ENCODE data around the gene GART. TPM values are rescaled to one million over a fixed set of nuclear protein-coding genes. Genes with fewer than 3 reads are reported as not detected.

Gene GART
- total RNA-seq, 1 experiment from 2014 or later = 162 TPM

- Histone ChIP-seq H3K27me3 (ENCODE audit: insufficient read depth, low read length) (no peaks in the 10 kb centered on the region), H2AK5ac (ENCODE audit: insufficient read length, low read length) (no peak overlapping the region), H2BK20ac (ENCODE audit: low read depth, low read length, poor library complexity, severe bottlenecking) (no peak overlapping the region), H3K23ac (ENCODE audit: insufficient read length, low read depth, low read length) (no peak overlapping the region), H3K18ac (ENCODE audit: insufficient read length, low read depth, low read length) (no peak overlapping the region), H4K91ac (ENCODE audit: insufficient read length, low read depth, low read length) (no peak overlapping the region), H2BK15ac (ENCODE audit: low read depth, low read length) (no peak overlapping the region), H3K56ac (ENCODE audit: insufficient read length, low read depth, low read length) (no peak overlapping the region), H2AFZ (ENCODE audit: low read length) (no peak overlapping the region), H3K23me2 (ENCODE audit: insufficient read length, low read depth, low read length, poor library complexity, severe bottlenecking) (peaks cover 7% of the 10 kb centered on the region), H4K5ac (ENCODE audit: insufficient read length, low read depth, low read length) (no peak overlapping the region), H3K27ac (ENCODE audit: insufficient read length, low read depth, low read length) (no peak overlapping the region), H2BK12ac (ENCODE audit: insufficient read length, low read depth, low read length) (no peak overlapping the region), H3K79me1 (ENCODE audit: insufficient read depth, low read depth, low read length, poor library complexity, severe bottlenecking) (no peaks in the 10 kb centered on the region), H2BK5ac (ENCODE audit: insufficient read length, low read length) (no peak overlapping the region), H2BK120ac (ENCODE audit: low read depth, low read length, poor library complexity, severe bottlenecking) (no peak overlapping the region), H4K8ac (replicated peaks; ENCODE audit: insufficient read length, low read depth, low read length) (no peak overlapping the region), H3K4me1 (ENCODE audit: insufficient read depth, low read length) (0 out of 2 replicates have a peak, but pooled peaks cover 2% of the 10 kb centered on the region), H3K79me2 (ENCODE audit: insufficient read depth, low read length) (no peaks in the 10 kb centered on the region), H3K9me3 (ENCODE audit: control insufficient read depth, low read depth, low read length) (no peaks in the 10 kb centered on the region), H3T11ph (ENCODE audit: low read length) (no peak overlapping the region), H3K4me2 (ENCODE audit: insufficient read depth, insufficient read length, low read length) (no peak overlapping the region), H3K14ac (ENCODE audit: insufficient read depth, low read length) (no peak overlapping the region), H4K20me1 (ENCODE audit: control insufficient read depth, insufficient read depth, insufficient read length) (no peaks in the 10 kb centered on the region), H3K4ac (ENCODE audit: low read depth, low read length) (no peak overlapping the region), H3K9ac (ENCODE audit: extremely low read depth, insufficient read length, low read length) (no peak overlapping the region)
- WGBS (ENCODE audit: extremely low coverage, insufficient read length, low lambda C conversion rate) = no CpG with 5 or more reads among the region's 4 CpGs
- Mint-ChIP-seq H3K4me3 (no peak overlapping the region), H3K27me3 (ENCODE audit: low read depth) (no peaks in the 10 kb centered on the region), H3K4me1 (peaks cover 9 to 10% of the 10 kb centered on the region in 2 experiments), H3K27ac (no peak overlapping the region), H3K9me3 (no peaks in the 10 kb centered on the region; a peak in 1 of 5 replicates), H3K36me3 (ENCODE audit: insufficient read depth in 1 of 3, low read depth in 3 of 3) (peaks cover 0 to 13% (median 11%) of the 10 kb centered on the region in 3 experiments; a peak in 5 of 7 replicates)
- DNase-seq = no peak
- no peak for TF ChIP-seq CTCF (conservative IDR thresholded peaks at IDR 0.05)
These were observed 53.0 kb downstream of the GART start for GRCh38 chr21:33488936-33489335.
